GM12801 (cell line): Measurements from ENCODE around the gene ARRB1.

ENCODE experiments used
- CTCF ChIP-seq: IDR thresholded peaks from one replicate; pipeline ENCODE4 v1.5.1; 2011; ENCODE audit warnings: control low read depth; ENCODE audit not compliant: insufficient read length; ENCODE audit errors: extremely low read depth

The ARRB1 gene

GRCh38 chr11:75325713-75326438 lies 25.6 kb downstream of the ARRB1 start:
- no peak for TF ChIP-seq CTCF

- TF ChIP-seq CTCF: no peak
These were observed 26.7 kb downstream of the ARRB1 start for GRCh38 chr11:75324740-75325139.

- TF ChIP-seq CTCF: no peak
These were observed 27.3 kb downstream of the ARRB1 start for GRCh38 chr11:75324189-75324588.

- TF ChIP-seq CTCF: no peak
These were observed 27.9 kb downstream of the ARRB1 start for GRCh38 chr11:75323609-75324008.

- TF ChIP-seq CTCF: no peak
These were observed 30.8 kb downstream of the ARRB1 start for GRCh38 chr11:75320643-75321042.

GRCh38 chr11:75320046-75320618 lies 31.3 kb downstream of the ARRB1 start:
- no peak for TF ChIP-seq CTCF

- no peak for TF ChIP-seq CTCF
These were observed 32.2 kb downstream of the ARRB1 start for GRCh38 chr11:75319035-75319877.
